HCT116 (cell line): Measurements from ENCODE around the gene GORAB.

ENCODE experiments used
- CTCF ChIP-seq, 3 experiments: fragments of 200-600 bp in 1 of 3; sonication (generic) in 1 of 3; IDR thresholded peaks in 2 of 3; conservative IDR thresholded peaks in 1 of 3; 2 replicates each; pipeline ENCODE4 v1.5.1; 2012 to 2017; ENCODE audit warnings: low read depth in 2 of 3, low read length in 2 of 3, antibody characterized with exemption in 1 of 3, borderline replicate concordance in 1 of 3, control low read depth in 1 of 3, mild to moderate bottlenecking in 1 of 3, mixed read lengths in 1 of 3, mixed run types in 1 of 3, moderate library complexity in 1 of 3; ENCODE audit not compliant: insufficient read depth in 1 of 3
- EZH2 ChIP-seq: fragments of 200-600 bp; sonication (generic); IDR thresholded peaks from 2 replicates; pipeline ENCODE4 v1.6.1; 2017; ENCODE audit warnings: antibody characterized with exemption, mixed run types
- EZH2phosphoT487 ChIP-seq: fragments of 200-600 bp; IDR thresholded peaks from 2 replicates; pipeline ENCODE4 v1.6.1; 2018; ENCODE audit warnings: antibody characterized with exemption, borderline replicate concordance
- MAX ChIP-seq: IDR thresholded peaks from 2 replicates; pipeline ENCODE4 v1.6.1; 2012
- POLR2AphosphoS5 ChIP-seq: IDR thresholded peaks from 2 replicates; pipeline ENCODE4 v1.6.1; 2011; ENCODE audit warnings: mild to moderate bottlenecking, low read depth, low read length, moderate library complexity
- RAD21 ChIP-seq: IDR thresholded peaks from 2 replicates; pipeline ENCODE4 v1.6.1; 2012; ENCODE audit warnings: low read depth, mild to moderate bottlenecking
- ZFX ChIP-seq: fragments of 450-650 bp; IDR thresholded peaks from 2 replicates; pipeline ENCODE4 v1.6.1; 2017
- TF ChIP-seq, protein P1 (sequence below): IDR thresholded peaks from 2 replicates; pipeline ENCODE4 v1.6.1; 2011; ENCODE audit warnings: mild to moderate bottlenecking, low read length, moderate library complexity; ENCODE audit not compliant: insufficient replicate concordance; ENCODE audit errors: extremely low read depth

GRCh38 chr1:170530972-170531757, 801 bp upstream of the GORAB start:
- TF ChIP-seq CTCF (IDR thresholded peaks at IDR 0.05 in 2 of 3, conservative IDR thresholded peaks at IDR 0.05 in 1 of 3; ENCODE audit: borderline replicate concordance in 1 of 3, insufficient read depth in 1 of 3, low read depth in 2 of 3, low read length in 2 of 3): no peak
- no peak for TF ChIP-seq EZH2phosphoT487
- TF ChIP-seq MAX: no peak
- TF ChIP-seq, protein P1, sequence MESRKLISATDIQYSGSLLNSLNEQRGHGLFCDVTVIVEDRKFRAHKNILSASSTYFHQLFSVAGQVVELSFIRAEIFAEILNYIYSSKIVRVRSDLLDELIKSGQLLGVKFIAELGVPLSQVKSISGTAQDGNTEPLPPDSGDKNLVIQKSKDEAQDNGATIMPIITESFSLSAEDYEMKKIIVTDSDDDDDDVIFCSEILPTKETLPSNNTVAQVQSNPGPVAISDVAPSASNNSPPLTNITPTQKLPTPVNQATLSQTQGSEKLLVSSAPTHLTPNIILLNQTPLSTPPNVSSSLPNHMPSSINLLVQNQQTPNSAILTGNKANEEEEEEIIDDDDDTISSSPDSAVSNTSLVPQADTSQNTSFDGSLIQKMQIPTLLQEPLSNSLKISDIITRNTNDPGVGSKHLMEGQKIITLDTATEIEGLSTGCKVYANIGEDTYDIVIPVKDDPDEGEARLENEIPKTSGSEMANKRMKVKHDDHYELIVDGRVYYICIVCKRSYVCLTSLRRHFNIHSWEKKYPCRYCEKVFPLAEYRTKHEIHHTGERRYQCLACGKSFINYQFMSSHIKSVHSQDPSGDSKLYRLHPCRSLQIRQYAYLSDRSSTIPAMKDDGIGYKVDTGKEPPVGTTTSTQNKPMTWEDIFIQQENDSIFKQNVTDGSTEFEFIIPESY: no peak
- no peak for TF ChIP-seq POLR2AphosphoS5
- TF ChIP-seq ZFX: no peak
- no peak for TF ChIP-seq RAD21
- no peak for TF ChIP-seq EZH2
